CD4-positive, alpha-beta T cell treated with Interleukin-17A for 4 hours (primary cell): ENCODE measurements around the gene CDRT4.
"Not testable (repeated sequence)": the region's sequence is repeated elsewhere in the genome, so short reads cannot be mapped to it uniquely, and the experiment has no call there.

Experiments
- DNase-seq: peaks from one replicate; pipeline ENCODE4 v3.0.0-alpha.2; 2020; ENCODE audit warnings: mixed read lengths

Gene CDRT4

GRCh38 chr17:15467592-15467991 is at the start of gene CDRT4:
CDRT4 (minus strand) TSS chr17:15467621; CDS start chr17:15440238, 27,383 bp downstream.
- DNase-seq: no peak

- no peak for DNase-seq
Measured at GRCh38 chr17:15516150-15516549, 48.7 kb upstream of the CDRT4 start.

GRCh38 chr17:15514469-15514868 is 47.0 kb upstream of the CDRT4 start:
- no peak for DNase-seq

GRCh38 chr17:15513856-15514459 is 46.5 kb upstream of the CDRT4 start:
- DNase-seq: no peak

GRCh38 chr17:15513058-15513791 is 45.8 kb upstream of the CDRT4 start:
- no peak for DNase-seq

- no peak for DNase-seq
Measured at GRCh38 chr17:15512071-15512709, 44.8 kb upstream of the CDRT4 start.

- no peak for DNase-seq
Measured at GRCh38 chr17:15511142-15511541, 43.7 kb upstream of the CDRT4 start.

GRCh38 chr17:15510361-15510760 is 42.9 kb upstream of the CDRT4 start:
- no peak for DNase-seq

GRCh38 chr17:15509095-15509494 is 41.7 kb upstream of the CDRT4 start:
- no peak for DNase-seq

GRCh38 chr17:15508466-15508865 is 41.0 kb upstream of the CDRT4 start:
- no peak for DNase-seq

- no peak for DNase-seq
Measured at GRCh38 chr17:15507896-15508295, 40.5 kb upstream of the CDRT4 start.

- DNase-seq: no peak
Measured at GRCh38 chr17:15507001-15507400, 39.6 kb upstream of the CDRT4 start.

- not testable (repeated sequence) for DNase-seq
Measured at GRCh38 chr17:15505708-15506107, 38.3 kb upstream of the CDRT4 start.

- DNase-seq: no peak
Measured at GRCh38 chr17:15503731-15504130, 36.3 kb upstream of the CDRT4 start.

- DNase-seq: peak; percentile 66
Measured at GRCh38 chr17:15502369-15503112, 35.1 kb upstream of the CDRT4 start.

GRCh38 chr17:15501793-15502192 is 34.4 kb upstream of the CDRT4 start:
- DNase-seq: no peak

GRCh38 chr17:15501282-15501681 is 33.9 kb upstream of the CDRT4 start:
- no peak for DNase-seq

- DNase-seq: no peak
Measured at GRCh38 chr17:15498107-15498506, 30.7 kb upstream of the CDRT4 start.

- DNase-seq: no peak
Measured at GRCh38 chr17:15496735-15497670, 29.6 kb upstream of the CDRT4 start.

- DNase-seq: no peak
Measured at GRCh38 chr17:15494821-15495220, 27.4 kb upstream of the CDRT4 start.

- no peak for DNase-seq
Measured at GRCh38 chr17:15493693-15494035, 26.2 kb upstream of the CDRT4 start.
